HG02588 (cell line): ENCODE results near the gene PRELID3B.

ENCODE experiments used
- ATAC-seq: cut with Tn5 transposase; IDR thresholded peaks from one replicate; pipeline ENCODE4 v1.9.1; 2021; ENCODE audit warnings: mild to moderate bottlenecking, moderate library complexity; ENCODE audit not compliant: unreplicated experiment

The PRELID3B gene

GRCh38 chr20:59042151-59042795, at the start of gene PRELID3B:
Gene PRELID3B (minus strand): TSS chr20:59042786. CDS start chr20:59042730, 56 bp downstream.
- peak; percentile 29 for ATAC-seq

DNA sequence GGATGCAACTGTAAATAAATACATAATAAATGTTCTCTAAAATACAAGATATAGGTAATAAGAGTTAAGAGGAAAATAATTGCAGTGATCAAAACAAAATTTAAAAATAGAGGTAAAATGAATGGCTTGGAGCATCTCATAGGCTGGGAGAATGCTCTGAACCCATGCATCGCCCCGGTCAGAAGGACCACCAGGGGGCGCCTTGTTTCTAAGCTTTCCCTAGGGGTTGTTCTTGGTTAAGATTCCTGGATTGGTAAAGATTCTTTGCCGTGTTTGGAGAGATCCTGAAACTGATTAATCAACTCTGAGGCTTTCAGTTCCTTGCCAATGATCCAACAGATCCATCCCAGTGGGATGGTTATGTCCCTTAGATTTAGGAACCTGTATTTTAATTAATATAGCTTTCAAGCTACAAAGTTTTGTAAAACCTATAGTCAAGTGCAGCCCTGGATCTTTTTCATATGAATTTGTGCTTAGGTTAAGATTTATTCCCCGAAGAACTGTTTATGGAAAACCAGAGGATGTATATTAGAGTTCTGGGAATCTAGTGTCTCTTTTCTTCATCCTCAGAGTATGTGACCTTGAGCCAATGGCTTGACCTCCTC, 45.3 kb upstream of the PRELID3B start:
- no peak for ATAC-seq

GRCh38 chr20:59086923-59087322, 44.3 kb upstream of the PRELID3B start:
- no peak for ATAC-seq

DNA sequence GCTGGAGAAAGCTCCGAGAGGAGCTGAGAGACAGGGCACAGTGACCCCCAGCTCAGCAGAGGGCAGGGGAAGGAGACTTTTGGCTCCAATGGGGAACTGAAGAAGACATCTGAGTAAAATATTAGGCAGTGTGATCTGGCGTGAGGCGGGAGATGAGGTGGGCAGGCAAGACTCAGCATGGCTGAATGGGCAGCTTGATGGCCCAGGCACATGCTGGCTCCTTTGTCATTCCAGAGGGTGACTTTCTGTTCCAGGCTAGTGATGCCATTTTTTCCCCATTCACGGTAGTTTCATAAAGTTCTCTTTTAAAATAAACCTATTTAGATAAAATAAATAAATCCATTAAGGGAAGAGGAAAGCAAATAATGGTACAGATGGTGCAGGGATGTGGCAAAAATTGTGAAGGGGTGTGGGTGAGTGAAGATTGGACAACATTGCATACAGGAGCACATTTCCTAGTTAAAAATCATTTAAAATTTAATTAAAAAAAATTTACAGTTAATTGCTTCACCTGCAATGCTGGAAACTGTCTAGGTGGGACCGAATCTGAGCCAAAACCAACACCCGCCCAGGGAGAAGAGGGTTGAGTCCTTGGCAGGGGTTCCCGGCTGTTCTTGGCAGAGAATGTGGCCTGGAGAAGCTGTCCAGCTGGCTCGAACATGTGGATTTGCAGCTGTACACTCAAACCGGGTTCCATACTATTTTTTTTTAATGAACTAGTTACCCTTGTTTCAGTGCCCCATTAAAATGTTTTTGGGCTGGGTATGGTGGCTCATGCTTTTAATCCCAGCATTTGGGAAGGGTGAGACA, 41.7 kb upstream of the PRELID3B start:
- no peak for ATAC-seq

GRCh38 chr20:59082981-59083380, 40.4 kb upstream of the PRELID3B start:
- no peak for ATAC-seq

- no peak for ATAC-seq
These were observed 39.6 kb upstream of the PRELID3B start for GRCh38 chr20:59082077-59082740.

DNA sequence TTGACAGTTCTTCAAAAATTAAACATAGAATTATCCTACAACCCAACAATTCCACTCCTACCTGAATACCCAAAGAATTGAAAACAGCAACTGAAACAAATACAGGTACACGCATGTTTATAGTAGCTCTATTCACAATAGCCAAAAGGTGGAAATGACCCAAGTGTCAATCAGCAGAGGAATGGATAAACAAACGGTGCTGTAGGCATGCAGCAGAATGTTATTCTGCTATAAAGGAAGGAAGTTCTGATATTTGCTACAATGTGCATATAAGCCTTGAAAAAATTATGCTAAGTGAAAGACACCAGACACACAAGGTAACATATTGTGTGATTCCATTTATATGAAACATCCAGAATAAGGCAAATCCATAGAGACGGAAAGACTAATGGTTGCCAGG, 38.5 kb upstream of the PRELID3B start:
- no peak for ATAC-seq

- no peak for ATAC-seq
These were observed 35.6 kb upstream of the PRELID3B start for GRCh38 chr20:59078231-59078630.

DNA sequence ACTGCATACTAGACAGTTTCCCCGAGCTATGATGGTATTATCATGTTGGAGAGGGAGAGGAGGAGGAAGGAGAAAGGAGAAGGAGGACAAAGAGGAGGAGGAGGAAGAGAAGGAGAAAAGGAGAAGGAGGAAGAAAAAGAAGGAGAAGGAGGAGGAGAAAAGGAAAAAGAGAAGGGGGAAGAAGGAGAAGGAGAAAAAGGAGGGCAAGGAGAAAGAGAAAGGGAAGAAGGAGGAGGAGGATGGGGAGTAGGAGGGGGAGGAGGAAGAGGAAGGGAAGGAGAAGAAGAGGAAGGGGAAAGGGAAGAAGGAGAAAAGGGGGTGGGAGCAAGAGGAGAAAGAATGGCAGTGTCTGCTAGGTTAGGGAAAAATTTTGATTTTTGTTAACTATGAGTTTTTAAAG, 35.1 kb upstream of the PRELID3B start:
- no peak for ATAC-seq

DNA sequence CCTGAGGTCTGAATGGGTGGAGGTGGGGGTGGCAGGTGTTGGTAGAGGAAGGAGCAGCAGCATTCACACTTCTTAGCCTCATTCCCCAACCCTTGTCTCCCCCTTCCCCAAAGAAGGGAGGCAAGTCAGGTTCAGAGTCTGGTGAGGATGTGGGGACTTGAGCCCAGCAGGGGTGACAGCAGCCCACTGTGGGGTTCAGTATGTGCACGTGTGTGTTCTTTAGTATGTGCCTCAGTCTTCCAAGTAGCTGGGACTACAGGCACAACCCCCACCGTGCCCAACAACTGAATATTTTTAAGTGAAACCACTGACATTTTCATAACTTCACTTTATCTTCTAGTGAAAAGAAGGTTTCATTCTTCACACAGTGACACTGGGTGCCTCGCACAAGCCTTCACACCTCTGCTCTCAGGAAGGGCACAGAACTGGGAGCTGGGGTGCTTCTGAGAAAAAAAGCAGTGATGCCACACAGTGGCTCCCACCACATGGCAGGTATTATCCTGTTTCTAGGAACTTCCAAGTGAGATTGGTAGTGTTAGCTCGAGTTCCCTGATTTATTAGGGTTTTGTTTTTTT, 33.4 kb upstream of the PRELID3B start:
- ATAC-seq = no peak

DNA sequence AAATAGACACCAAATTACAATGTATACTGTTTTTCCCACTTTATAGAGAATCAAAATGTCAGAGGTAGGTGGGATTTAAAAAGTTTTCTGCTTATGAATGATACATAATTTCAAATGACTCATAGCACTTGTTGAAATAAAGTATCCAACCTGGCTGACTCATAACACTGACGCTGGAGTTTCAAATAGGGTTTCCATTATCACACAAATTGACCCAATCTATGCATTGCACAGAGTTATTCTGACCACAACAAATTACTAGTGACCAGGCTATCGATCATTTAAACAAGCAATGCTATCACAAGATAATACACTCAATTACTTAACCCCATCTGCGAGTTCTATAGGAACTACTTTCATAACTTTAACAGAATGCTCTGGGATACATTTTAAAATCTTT, 31.9 kb upstream of the PRELID3B start:
- no peak for ATAC-seq

- no peak for ATAC-seq
These were observed 31.0 kb upstream of the PRELID3B start for GRCh38 chr20:59073582-59073981.

DNA sequence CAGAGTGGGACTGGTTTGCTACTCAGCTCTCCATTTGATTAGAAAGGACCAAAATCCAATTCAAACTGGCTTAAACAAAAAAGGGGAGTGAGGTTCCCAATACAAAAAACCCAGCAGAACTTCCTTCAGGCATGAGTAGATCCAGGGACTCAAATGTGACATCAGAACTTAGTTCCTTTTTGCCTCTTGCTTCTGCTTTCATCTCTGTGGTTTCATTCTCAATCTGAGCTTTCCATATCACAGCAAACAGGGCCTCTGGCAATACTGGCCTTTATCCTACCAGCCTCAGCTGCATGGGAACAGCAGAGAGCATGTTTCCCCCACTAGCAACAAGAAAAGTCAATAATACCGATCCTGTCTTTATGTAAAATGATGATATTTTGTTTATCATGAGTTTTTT, 28.6 kb upstream of the PRELID3B start:
- no peak for ATAC-seq

GRCh38 chr20:59069026-59069425, 26.4 kb upstream of the PRELID3B start:
- no peak for ATAC-seq

- ATAC-seq = no peak
These were observed 25.9 kb upstream of the PRELID3B start for GRCh38 chr20:59068534-59068933.

GRCh38 chr20:59064214-59064722, 21.7 kb upstream of the PRELID3B start:
- no peak for ATAC-seq

DNA sequence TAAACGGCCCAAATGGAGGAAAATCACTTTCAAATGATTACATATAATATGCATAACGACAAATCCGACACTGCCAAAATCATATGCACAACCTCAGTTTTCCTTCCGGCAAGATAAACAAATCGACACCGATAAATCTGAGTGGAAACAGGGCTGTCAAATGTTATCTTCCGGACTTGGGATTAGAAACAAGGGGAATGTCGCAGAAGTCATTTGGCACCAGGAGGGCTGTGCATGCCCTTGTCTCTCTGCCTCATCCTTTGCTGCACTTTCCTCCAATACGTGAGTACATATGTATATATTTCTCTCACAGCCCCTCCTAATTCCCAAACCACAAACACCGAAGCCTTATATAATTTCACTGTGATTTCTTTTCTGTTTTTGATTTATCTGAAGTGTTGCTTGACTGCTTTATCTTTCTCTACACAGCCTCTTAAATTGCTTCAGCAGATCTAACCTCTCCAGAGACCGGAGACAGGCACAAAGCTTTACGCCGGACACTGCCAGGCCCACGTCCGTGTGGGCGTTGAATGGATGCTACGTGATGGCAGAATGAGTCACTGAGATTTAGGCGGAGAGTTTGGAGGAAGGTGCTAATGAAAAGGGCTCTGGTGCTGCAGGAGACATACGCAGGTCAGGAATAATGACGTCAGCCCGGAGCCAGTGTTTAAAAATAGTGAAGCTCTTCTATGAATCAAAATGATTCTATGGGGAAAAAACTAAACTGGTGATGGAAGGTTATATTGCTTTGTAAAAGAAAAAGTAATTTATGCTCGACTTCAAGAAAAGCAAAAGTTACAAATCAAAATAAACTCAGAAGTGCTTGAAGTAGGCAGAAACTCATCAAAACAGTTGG, 21.0 kb upstream of the PRELID3B start:
- ATAC-seq = no peak

DNA sequence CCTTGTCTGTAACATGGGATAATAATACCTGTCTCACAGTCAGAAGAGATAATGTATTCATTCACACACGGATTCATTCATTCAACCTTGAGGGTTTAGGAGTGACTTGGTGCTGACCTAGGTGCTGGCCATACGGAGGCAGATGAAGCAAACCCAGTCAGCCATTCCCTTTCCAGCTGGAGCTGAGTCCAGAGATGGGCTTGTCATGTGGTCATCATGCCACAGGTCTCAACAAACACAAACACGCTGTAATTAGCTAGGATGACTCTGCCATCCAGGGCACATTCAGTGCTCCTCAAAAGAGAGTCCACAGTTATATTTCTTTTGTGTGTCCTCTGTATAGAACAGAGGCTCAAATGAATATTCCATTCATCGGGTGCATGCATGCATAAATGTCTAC, 19.5 kb upstream of the PRELID3B start:
- ATAC-seq = no peak

DNA sequence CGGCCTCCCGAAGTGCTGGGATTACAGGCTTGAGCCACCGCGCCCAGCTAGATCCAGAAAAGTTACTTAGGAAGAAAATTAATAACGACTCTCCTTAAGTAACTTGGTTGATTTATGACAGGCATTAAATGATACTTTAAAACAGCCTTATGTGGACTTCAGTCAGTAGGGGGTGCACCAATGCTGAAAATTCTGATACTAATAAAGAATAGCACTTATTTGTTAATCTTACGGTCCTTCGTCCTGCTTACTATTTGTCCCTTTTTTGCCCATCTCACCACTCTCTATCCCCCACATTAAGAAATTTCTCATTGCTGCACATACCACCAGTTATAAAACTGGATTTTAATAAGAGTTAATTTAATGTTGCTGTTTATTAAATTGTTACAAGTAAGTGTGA, 12.7 kb upstream of the PRELID3B start:
- no peak for ATAC-seq

DNA sequence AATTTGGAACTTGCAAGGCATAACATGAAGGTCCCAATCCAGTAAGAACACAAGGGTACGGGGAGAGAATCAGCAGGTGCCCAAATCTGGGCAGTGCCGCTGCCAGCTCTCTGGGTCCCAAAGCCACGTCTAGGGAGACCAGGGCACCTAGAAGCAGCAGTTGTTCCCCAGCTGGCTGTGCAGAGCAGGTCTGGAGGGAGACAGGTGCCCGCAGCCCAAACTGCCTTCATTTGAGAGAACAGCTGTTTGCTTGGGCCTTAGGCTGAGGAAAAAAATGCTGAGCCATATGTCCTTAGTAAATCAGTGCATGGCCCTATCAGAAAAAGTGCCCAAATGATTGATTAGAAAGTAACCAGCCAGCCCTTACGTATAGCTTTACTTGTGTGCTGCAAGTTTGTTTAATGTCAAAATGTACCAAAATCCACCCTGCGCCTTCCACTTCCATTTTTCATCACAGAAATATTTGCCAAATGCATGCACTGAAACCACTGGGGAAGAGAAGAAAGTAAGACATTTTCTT, 9.1 kb upstream of the PRELID3B start:
- ATAC-seq = no peak
